IMR-90 (cell line): ENCODE data around the gene SCTR. TPM values are rescaled to one million over a fixed set of nuclear protein-coding genes. Genes with fewer than 3 reads are reported as not detected.

Experiments used
- ATAC-seq: fragments of 200-7000 bp; cut with Tn5 transposase; 2 replicates; pipeline ENCODE4 v1.9.1; 2020; ENCODE audit warnings: low read depth, mild to moderate bottlenecking, moderate library complexity
- BruUV-seq: library from RNA; stranded (reverse); fragments of 400-500 nt; replicated peaks from 2 replicates; lab custom pipeline; 2021; lab: Mats Ljungman, UMichigan
- CTCF ChIA-PET: fragments of 300-600 bp; formaldehyde crosslinking; extraction: SDS; loops from one replicate; lab custom pipeline; 2021; ENCODE audit warnings: antibody characterized with exemption; lab: Yijun Ruan, JAX
- POLR2A ChIA-PET: fragments of 300-600 bp; sonication (Branson Sonifier 250); formaldehyde crosslinking; loops from one replicate; lab custom pipeline; 2022; ENCODE audit warnings: antibody characterized with exemption; ENCODE audit not compliant: unreplicated experiment; lab: Charles Lee
- DNase-seq: peaks from one replicate; pipeline ENCODE4 v3.0.0; 2013
- H2AFZ ChIP-seq: replicated peaks from 2 replicates; pipeline ENCODE3; 2013; ENCODE audit warnings: low read length, mild to moderate bottlenecking; ENCODE audit not compliant: poor library complexity
- H2AK5ac ChIP-seq: 2 replicates; pipeline ENCODE4 v1.6.1; 2013; ENCODE audit warnings: low read depth, low read length, inconsistent platforms
- H2AK9ac ChIP-seq: replicated peaks from 2 replicates; pipeline ENCODE3; 2013; ENCODE audit warnings: mild to moderate bottlenecking, low read depth, low read length, moderate library complexity; ENCODE audit not compliant: poor library complexity
- H2BK120ac ChIP-seq: 2 replicates; pipeline ENCODE4 v1.6.1; 2013; ENCODE audit warnings: low read depth, low read length, inconsistent platforms
- H2BK15ac ChIP-seq: 3 replicates; pipeline ENCODE4 v1.6.1; 2013; ENCODE audit warnings: low read depth, low read length, inconsistent platforms
- H2BK20ac ChIP-seq: 2 replicates; pipeline ENCODE4 v1.6.1; 2013; ENCODE audit warnings: low read depth, mild to moderate bottlenecking, inconsistent platforms, low read length, moderate library complexity
- H2BK5ac ChIP-seq: 2 replicates; pipeline ENCODE4 v1.6.1; 2013; ENCODE audit warnings: mild to moderate bottlenecking, low read depth, low read length, inconsistent platforms; ENCODE audit not compliant: poor library complexity, severe bottlenecking
- H3K14ac ChIP-seq: replicated peaks from 2 replicates; pipeline ENCODE4 v1.6.1; 2013; ENCODE audit warnings: low read depth, low read length, inconsistent platforms
- H3K18ac ChIP-seq: 2 replicates; pipeline ENCODE4 v1.6.1; 2013; ENCODE audit warnings: low read depth, low read length, control low read depth
- H3K23ac ChIP-seq: 2 replicates; pipeline ENCODE4 v1.6.1; 2013; ENCODE audit warnings: low read depth, low read length, inconsistent platforms
- H3K27ac ChIP-seq: 2 replicates; pipeline ENCODE4 v1.5.1; 2013; ENCODE audit warnings: mild to moderate bottlenecking, control low read depth, low read length; ENCODE audit not compliant: insufficient read depth
- H3K27me3 ChIP-seq: 2 replicates; pipeline ENCODE4 v1.6.1; 2013; ENCODE audit warnings: low read length; ENCODE audit not compliant: control insufficient read depth, insufficient read depth
- H3K36me3 ChIP-seq: 2 replicates; pipeline ENCODE4 v1.6.1; 2013; ENCODE audit warnings: low read length, mixed read lengths; ENCODE audit not compliant: control insufficient read depth, insufficient read depth
- H3K4ac ChIP-seq: 2 replicates; pipeline ENCODE4 v1.6.1; 2013; ENCODE audit warnings: low read depth, low read length, inconsistent platforms
- H3K4me1 ChIP-seq: 2 replicates; pipeline ENCODE4 v1.6.1; 2013; ENCODE audit warnings: low read length, mixed read lengths; ENCODE audit not compliant: control insufficient read depth, insufficient read depth
- H3K4me2 ChIP-seq: 2 replicates; pipeline ENCODE4 v1.6.1; 2013; ENCODE audit warnings: low read depth, mild to moderate bottlenecking, control low read depth, low read length, moderate library complexity
- H3K4me3 ChIP-seq: 2 replicates; pipeline ENCODE4 v1.5.1; 2013; ENCODE audit warnings: low read depth, mild to moderate bottlenecking, control low read depth, low read length, moderate library complexity; ENCODE audit not compliant: insufficient read depth
- H3K56ac ChIP-seq: 2 replicates; pipeline ENCODE4 v1.6.1; 2013; ENCODE audit warnings: low read length, inconsistent platforms; ENCODE audit not compliant: insufficient read depth; ENCODE audit errors: extremely low read depth
- H3K79me1 ChIP-seq, 2 experiments: 2 replicates each; pipeline ENCODE4 v1.6.1; 2013; ENCODE audit warnings: low read length in 2 of 2, inconsistent platforms in 1 of 2, low read depth in 1 of 2
- H3K9ac ChIP-seq: 2 replicates; pipeline ENCODE4 v1.6.1; 2013; ENCODE audit warnings: low read depth, low read length, control low read depth
- H3K9me1 ChIP-seq: 2 replicates; pipeline ENCODE4 v1.6.1; 2013; ENCODE audit warnings: low read length, inconsistent platforms; ENCODE audit not compliant: insufficient read depth
- H3K9me3 ChIP-seq: 2 replicates; pipeline ENCODE4 v1.6.1; 2013; ENCODE audit warnings: low read length; ENCODE audit not compliant: control insufficient read depth, insufficient read depth
- H4K20me1 ChIP-seq: 2 replicates; pipeline ENCODE4 v1.6.1; 2013; ENCODE audit warnings: low read length, inconsistent platforms; ENCODE audit not compliant: insufficient read depth
- H4K5ac ChIP-seq: 2 replicates; pipeline ENCODE4 v1.6.1; 2013; ENCODE audit warnings: mild to moderate bottlenecking, low read depth, low read length, control low read depth
- H4K8ac ChIP-seq, 2 experiments: 2 replicates each; pipeline ENCODE4 v1.6.1; 2013; ENCODE audit warnings: low read depth in 2 of 2, low read length in 2 of 2, control low read depth in 1 of 2, inconsistent platforms in 1 of 2
- H4K91ac ChIP-seq: 2 replicates; pipeline ENCODE4 v1.6.1; 2013; ENCODE audit warnings: low read depth, low read length, inconsistent platforms; ENCODE audit not compliant: insufficient read depth
- BHLHE40 ChIP-seq: fragments of 150-350 bp; IDR thresholded peaks from 2 replicates; pipeline ENCODE4 v1.6.1; 2016; ENCODE audit warnings: mild to moderate bottlenecking, low read depth, low read length
- CEBPB ChIP-seq: IDR thresholded peaks from 2 replicates; pipeline ENCODE4 v1.6.1; 2012; ENCODE audit warnings: low read depth, low read length, improper control_type of control experiment
- CHD1 ChIP-seq: IDR thresholded peaks from 2 replicates; pipeline ENCODE4 v1.6.1; 2012; ENCODE audit warnings: low read depth, low read length, improper control_type of control experiment
- ELK1 ChIP-seq: fragments of 150-350 bp; IDR thresholded peaks from 2 replicates; pipeline ENCODE4 v1.6.1; 2016; ENCODE audit warnings: low read depth, mild to moderate bottlenecking, low read length, moderate library complexity, borderline replicate concordance
- WGBS, 2 experiments: methylation state at CpG; one replicate each; pipeline versions ENCODE4 v1.1.5 to v1.1.7; 2013; ENCODE audit warnings: missing lambda C conversion rate in 2 of 2; ENCODE audit not compliant: insufficient read length in 1 of 2; ENCODE audit errors: extremely low coverage in 2 of 2; 5-methylcytosine and 5-hydroxymethylcytosine counted together
- dilution Hi-C: fragments of 300-500 bp; cut with HindIII; formaldehyde crosslinking; loops from one replicate; pipeline ENCODE4 v1.14.3; 2018; ENCODE audit warnings: low sequenced_read_pairs; ENCODE audit not compliant: unreplicated experiment
- in situ Hi-C: fragments of 300-500 bp; cut with MboI; formaldehyde crosslinking; loops from 3 replicates; pipeline ENCODE4 v1.14.3; 2019; ENCODE audit warnings: low sequenced_read_pairs, inconsistent platforms, mixed read lengths
- intact Hi-C: fragments of 100-400 bp; cut with micrococcal nuclease; formaldehyde crosslinking; loops from 2 replicates; pipeline ENCODE4 v1.10.0; 2022
- polyA plus RNA-seq, 3 experiments: library from polyadenylated mRNA; depleted of rRNA; stranded (reverse); fragments of >200 nt; gene quantifications; 2 replicates each; pipeline ENCODE4 v1.2.3, GENCODE V29; 2012; ENCODE audit warnings: low replicate concordance in 1 of 3
- total RNA-seq: library from RNA; depleted of rRNA; stranded (reverse); fragments of >200 nt; gene quantifications from 2 replicates; pipeline ENCODE4 v1.2.3, GENCODE V29; 2012
- TF ChIP-seq, protein P1 (sequence below): conservative IDR thresholded peaks from 2 replicates; pipeline ENCODE4 v1.5.1; 2012; ENCODE audit warnings: mild to moderate bottlenecking, low read depth, low read length, improper control_type of control experiment

The SCTR gene
- total and polyA plus RNA-seq, 2 of the 4 experiments (the other 2 are of a cell fraction): not detected

DNA sequence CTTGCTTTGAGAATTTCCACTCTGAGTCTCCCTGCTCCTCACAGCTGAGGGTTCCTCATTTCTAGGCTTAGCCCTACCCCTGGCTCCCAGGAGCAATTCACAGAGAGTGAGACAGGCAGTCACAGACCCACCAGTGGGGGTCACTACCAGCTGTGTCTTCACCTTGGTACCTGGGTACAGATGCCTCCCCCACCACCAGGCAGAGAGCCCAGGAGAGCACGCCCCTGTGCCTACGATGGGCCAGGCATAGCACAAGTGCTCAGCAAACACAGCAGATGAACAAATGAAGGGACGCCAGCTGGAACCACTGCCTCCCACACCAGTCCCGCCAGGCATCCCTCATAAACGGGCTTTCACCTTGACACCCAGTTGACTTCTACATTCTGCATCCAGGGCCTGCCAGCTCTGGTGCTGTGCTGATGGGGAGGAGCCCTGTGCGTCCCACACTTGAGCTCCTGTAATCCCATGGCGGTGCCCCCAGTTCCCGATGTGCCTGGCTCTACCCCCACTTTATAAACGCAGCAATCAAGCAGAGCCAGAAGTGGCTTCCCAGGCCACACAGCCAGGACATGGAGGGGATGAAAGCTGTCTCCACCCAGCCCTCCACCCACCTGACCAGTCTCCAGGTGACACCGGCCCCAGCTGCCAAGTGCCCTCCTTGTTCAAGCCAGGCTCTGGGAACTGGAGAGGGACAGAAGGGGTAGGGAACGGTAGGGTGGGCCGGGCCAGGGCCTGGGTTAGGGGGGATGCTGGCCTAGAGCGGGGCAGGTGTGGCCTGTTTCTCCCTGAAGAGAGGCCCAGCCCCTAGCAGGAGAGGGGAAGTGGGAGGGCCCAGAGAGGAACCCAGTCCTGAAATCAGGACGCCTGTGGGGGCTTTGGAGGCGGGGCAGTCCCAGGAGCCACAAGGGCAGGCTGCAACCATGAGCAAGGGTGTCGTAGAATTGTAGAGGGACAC lies 42.5 kb downstream of the SCTR start:
- Histone ChIP-seq H3K27ac (no peak overlapping the region), H2AFZ (no peak overlapping the region), H2BK15ac (no peak overlapping the region), H3K4ac (no peak overlapping the region), H2BK20ac (no peak overlapping the region), H3K18ac (no peak overlapping the region), H4K5ac (no peak overlapping the region), H2AK5ac (no peak overlapping the region), H3K56ac (no peak overlapping the region), H2BK120ac (no peak overlapping the region), H3K9me1 (no peaks in the 10 kb centered on the region), H3K23ac (no peak overlapping the region), H3K4me3 (no peak overlapping the region), H3K9me3 (no peaks in the 10 kb centered on the region), H2AK9ac (no peak overlapping the region), H3K4me2 (no peak overlapping the region), H3K9ac (no peak overlapping the region), H3K79me1 (no peaks in the 10 kb centered on the region), H4K91ac (no peak overlapping the region), H3K4me1 (no peaks in the 10 kb centered on the region), H4K8ac (no peak overlapping the region), H3K14ac (no peak overlapping the region), H2BK5ac (no peak overlapping the region), H3K36me3 (no peaks in the 10 kb centered on the region), H4K20me1 (no peaks in the 10 kb centered on the region), H3K27me3 (peaks cover 31% of the 10 kb centered on the region)
- DNase-seq (no peak), ATAC-seq (no peak)
- no peak for TF ChIP-seq CHD1
- TF ChIP-seq, protein P1, sequence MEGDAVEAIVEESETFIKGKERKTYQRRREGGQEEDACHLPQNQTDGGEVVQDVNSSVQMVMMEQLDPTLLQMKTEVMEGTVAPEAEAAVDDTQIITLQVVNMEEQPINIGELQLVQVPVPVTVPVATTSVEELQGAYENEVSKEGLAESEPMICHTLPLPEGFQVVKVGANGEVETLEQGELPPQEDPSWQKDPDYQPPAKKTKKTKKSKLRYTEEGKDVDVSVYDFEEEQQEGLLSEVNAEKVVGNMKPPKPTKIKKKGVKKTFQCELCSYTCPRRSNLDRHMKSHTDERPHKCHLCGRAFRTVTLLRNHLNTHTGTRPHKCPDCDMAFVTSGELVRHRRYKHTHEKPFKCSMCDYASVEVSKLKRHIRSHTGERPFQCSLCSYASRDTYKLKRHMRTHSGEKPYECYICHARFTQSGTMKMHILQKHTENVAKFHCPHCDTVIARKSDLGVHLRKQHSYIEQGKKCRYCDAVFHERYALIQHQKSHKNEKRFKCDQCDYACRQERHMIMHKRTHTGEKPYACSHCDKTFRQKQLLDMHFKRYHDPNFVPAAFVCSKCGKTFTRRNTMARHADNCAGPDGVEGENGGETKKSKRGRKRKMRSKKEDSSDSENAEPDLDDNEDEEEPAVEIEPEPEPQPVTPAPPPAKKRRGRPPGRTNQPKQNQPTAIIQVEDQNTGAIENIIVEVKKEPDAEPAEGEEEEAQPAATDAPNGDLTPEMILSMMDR: no peak
- TF ChIP-seq ELK1: no peak
- TF ChIP-seq BHLHE40: no peak
- TF ChIP-seq CEBPB: no peak
- ChIA-PET POLR2A (no interaction called here), CTCF (no interaction called here)
- intact Hi-C loops (no loop called here), dilution Hi-C loops (no loop called here), in situ Hi-C loops (no loop called here)
- no TSS peak for BruUV-seq
- whole genome bisulfite sequencing, 2 experiments: 50% methylated on average over 1 of the region's 16 CpGs; no CpG with 5 or more reads in 1 of the 2 experiments
